GM21529 (cell line): ENCODE measurements around the gene SPATA31C2.
"Not testable (repeated sequence)": the region's sequence is repeated elsewhere in the genome, so short reads cannot be mapped to it uniquely, and the experiment has no call there.

Source experiments
- ATAC-seq: cut with Tn5 transposase; IDR thresholded peaks from one replicate; pipeline ENCODE4 v1.9.1; 2021; ENCODE audit not compliant: unreplicated experiment

SPATA31C2 gene

GRCh38 chr9:88138375-88138774 is at the start of gene SPATA31C2:
Gene SPATA31C2 (minus strand): TSS chr9:88138475. CDS start chr9:88138446, 29 bp downstream.
- not testable (repeated sequence) for ATAC-seq

DNA sequence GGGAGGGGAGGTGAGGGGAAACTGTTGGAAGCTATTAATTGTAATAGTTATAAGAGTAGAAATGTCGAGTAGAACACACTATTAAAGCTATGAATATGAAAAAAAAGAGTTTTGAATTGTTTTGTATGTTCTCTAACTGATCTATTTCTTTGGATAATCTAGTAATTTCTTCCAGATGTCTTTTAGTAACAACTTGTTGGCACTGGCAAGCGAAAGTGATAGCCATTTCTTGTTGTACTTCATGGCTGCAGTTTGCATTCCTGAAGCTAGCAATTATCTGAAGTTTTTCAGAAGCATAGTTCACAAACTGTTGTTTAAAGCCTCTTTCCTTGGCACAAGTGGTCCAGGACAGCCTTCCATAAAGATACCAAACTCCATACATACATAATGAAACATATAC is 49.4 kb upstream of the SPATA31C2 start:
- no peak for ATAC-seq

DNA sequence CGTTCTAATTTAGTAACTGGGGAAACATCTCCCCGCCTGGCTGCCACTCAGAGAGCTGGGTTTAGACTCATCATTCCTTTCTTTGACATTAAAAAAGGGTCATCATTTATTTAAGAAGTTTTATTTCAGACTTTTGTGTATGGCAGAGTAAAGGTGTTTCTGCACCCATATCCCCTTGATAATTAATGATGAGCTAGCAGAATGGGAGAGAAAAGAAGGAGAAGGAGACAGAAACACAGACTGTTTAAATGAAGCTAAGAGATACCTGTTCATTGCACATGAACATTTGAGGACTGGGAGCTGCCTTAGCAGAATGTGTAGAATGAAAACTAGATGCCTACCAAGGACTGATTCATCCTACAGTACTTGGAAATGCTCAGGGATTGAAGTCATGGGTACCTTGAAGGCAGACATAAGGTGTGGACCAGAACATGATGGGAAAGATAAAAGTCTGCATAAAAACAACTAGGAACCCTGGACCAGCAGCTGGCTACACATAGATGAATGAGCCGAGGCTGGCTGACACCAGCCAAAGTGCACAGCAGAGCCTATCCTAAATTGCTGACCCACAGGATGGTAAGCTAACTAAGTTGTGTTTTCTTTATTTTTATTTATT is 48.3 kb upstream of the SPATA31C2 start:
- ATAC-seq: no peak

- ATAC-seq: no peak
Observed at GRCh38 chr9:88184976-88185375, 46.7 kb upstream of the SPATA31C2 start.

DNA sequence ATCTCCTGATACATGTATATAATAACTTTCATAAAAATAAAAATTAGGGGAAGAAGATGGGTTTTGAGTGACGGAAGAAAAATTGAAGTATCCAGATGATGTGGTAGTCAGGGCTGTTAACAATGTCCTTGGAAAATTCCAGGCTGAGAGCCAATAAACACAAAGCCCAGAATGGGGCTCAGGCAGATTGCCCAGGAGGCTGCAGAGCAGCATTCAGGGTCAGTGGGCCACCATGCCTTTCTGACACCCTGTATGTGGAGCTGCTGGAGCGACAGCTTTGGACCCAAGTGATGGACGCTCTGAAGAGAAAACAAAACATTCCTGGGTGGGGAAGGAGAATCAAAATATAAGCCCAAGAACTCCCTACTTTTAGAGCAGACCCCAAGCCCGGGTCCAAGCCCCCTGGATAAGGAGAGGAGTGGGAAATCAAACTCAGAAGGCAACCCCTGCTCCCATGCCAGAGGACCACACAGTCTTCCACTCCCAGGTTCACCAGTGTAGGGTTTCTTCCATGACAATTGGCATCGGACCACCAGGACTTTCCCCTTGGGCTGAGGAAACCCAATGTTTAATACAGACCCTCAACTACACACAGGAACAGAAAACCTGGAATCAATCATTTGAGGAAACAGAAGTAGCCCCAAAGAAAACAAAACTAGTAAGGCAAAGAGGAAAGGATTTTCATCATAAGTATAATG is 45.7 kb upstream of the SPATA31C2 start:
- ATAC-seq: no peak

- ATAC-seq: no peak
Observed at GRCh38 chr9:88182501-88182900, 44.2 kb upstream of the SPATA31C2 start.

GRCh38 chr9:88180081-88180765 is 41.9 kb upstream of the SPATA31C2 start:
- ATAC-seq: no peak

GRCh38 chr9:88179062-88179521 is 40.8 kb upstream of the SPATA31C2 start:
- ATAC-seq: no peak

GRCh38 chr9:88178641-88179040 is 40.4 kb upstream of the SPATA31C2 start:
- ATAC-seq: no peak

GRCh38 chr9:88177371-88177770 is 39.1 kb upstream of the SPATA31C2 start:
- ATAC-seq: no peak

DNA sequence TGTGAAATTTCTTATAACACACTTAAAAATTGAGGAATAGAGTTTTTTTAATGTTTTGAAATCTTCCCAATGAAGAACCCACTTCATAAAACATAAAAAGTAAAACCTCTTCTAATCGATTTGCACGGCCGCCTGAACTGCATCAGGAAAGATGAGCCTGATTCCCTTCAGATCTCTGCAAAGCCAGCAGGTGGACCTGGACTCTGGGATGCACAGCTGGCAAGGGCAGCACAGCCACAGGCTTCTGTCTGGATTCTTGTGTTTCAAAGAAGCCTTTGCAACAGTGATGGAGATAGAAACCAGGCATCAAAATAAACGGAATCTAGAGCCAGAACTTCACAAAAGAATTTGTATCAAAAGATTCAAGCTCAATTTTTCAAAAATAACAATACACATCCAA is 36.0 kb upstream of the SPATA31C2 start:
- no peak for ATAC-seq

GRCh38 chr9:88173378-88173999 is 35.2 kb upstream of the SPATA31C2 start:
- no peak for ATAC-seq

GRCh38 chr9:88169700-88170099 is 31.4 kb upstream of the SPATA31C2 start:
- no peak for ATAC-seq

DNA sequence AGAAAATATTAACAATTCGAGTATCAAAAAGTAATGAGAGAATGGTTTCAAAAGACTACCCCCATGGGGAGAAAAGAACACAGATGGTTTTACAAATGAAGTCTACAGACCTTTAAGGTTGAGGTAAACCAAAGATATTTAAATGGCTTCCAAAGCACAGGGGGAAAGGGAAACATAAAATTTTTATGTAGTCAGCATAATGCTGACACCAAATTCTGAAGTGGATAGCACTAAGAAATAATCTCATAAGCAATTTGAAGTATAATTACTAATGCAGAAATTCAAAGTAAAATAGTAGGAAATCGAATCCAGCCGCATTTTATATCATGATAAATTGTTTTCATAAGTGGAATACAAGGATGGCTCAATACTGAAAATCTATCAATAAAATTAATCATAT is 30.3 kb upstream of the SPATA31C2 start:
- ATAC-seq: no peak

GRCh38 chr9:88166660-88167059 is 28.4 kb upstream of the SPATA31C2 start:
- no peak for ATAC-seq

DNA sequence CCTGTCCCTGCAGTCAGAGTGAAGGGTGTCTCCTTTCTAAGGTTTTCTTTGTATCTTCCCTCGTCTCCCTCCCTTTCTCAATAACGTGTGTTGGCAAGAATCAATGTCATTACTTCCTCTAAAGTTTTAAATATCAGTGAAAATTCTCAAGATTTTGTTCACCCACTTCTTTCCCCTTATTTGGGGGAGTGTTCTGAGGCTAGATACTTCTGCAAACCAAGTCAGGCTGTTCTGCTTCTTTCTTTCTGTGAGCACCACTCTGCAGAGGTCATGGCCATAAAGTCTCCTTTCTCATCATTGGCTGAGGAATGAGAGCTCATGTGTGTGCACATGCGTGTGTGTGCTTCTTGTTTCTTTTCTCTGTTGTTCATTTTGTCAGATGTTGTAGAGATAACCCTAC is 26.6 kb upstream of the SPATA31C2 start:
- no peak for ATAC-seq

- ATAC-seq: no peak
Observed at GRCh38 chr9:88161144-88161543, 22.9 kb upstream of the SPATA31C2 start.

GRCh38 chr9:88143957-88144625 is 5.8 kb upstream of the SPATA31C2 start:
- ATAC-seq: no peak

GRCh38 chr9:88143179-88143578 is 4.9 kb upstream of the SPATA31C2 start:
- ATAC-seq: no peak

GRCh38 chr9:88133552-88133951 is 4.7 kb downstream of the SPATA31C2 start:
- ATAC-seq: not testable (repeated sequence)

- ATAC-seq: not testable (repeated sequence)
Observed at GRCh38 chr9:88129556-88129955, 8.7 kb downstream of the SPATA31C2 start.
